Fibroblast of skin of left biceps (primary cell): ENCODE measurements around the gene GPR27.

Experiments
- DNase-seq, 2 experiments: peaks; one replicate each; pipeline ENCODE4 v3.0.0-alpha.2; 2013; ENCODE audit warnings: low read depth in 2 of 2

The GPR27 gene

GRCh38 chr3:71785532-71786216 lies 32.0 kb downstream of the GPR27 start:
- no peak for DNase-seq

- DNase-seq, result no peak
Measured at GRCh38 chr3:71786217-71786549, 32.5 kb downstream of the GPR27 start.

GRCh38 chr3:71786551-71786950 lies 32.9 kb downstream of the GPR27 start:
- DNase-seq, result no peak

GRCh38 chr3:71787851-71788405 lies 34.3 kb downstream of the GPR27 start:
- DNase-seq, result no peak

GRCh38 chr3:71789922-71790321 lies 36.3 kb downstream of the GPR27 start:
- no peak for DNase-seq

- DNase-seq, result no peak
Measured at GRCh38 chr3:71791634-71792033, 38.0 kb downstream of the GPR27 start.

- DNase-seq, result no peak
Measured at GRCh38 chr3:71796290-71796689, 42.6 kb downstream of the GPR27 start.

GRCh38 chr3:71797455-71797854 lies 43.8 kb downstream of the GPR27 start:
- DNase-seq, result no peak

- no peak for DNase-seq
Measured at GRCh38 chr3:71800023-71800422, 46.4 kb downstream of the GPR27 start.

GRCh38 chr3:71801986-71802385 lies 48.3 kb downstream of the GPR27 start:
- DNase-seq, result no peak

GRCh38 chr3:71803248-71803647 lies 49.6 kb downstream of the GPR27 start:
- no peak for DNase-seq

- DNase-seq, result no peak
Measured at GRCh38 chr3:71805199-71805598, 51.5 kb downstream of the GPR27 start.

GRCh38 chr3:71805691-71806090 lies 52.0 kb downstream of the GPR27 start:
- DNase-seq, result no peak
